Measurements from ENCODE around the gene CEP70.
A peak's percentile ranks its signal among the peaks of the same experiment; 100 is the strongest.
"Not testable (repeated sequence)": the region's sequence is repeated elsewhere in the genome, so short reads cannot be mapped to it uniquely, and the experiment has no call there.

CEP70 gene

GRCh38 chr3:138507524-138507923 is 86.5 kb downstream of the CEP70 start:
- no peak for DNase-seq

- no peak for DNase-seq
Measured at GRCh38 chr3:138498991-138499390, 95.1 kb downstream of the CEP70 start.

GRCh38 chr3:138497851-138498250 is 96.2 kb downstream of the CEP70 start:
- no peak for DNase-seq

GRCh38 chr3:138497021-138497420 is 97.0 kb downstream of the CEP70 start:
- DNase-seq: no peak

GRCh38 chr3:138496436-138496835 is 97.6 kb downstream of the CEP70 start:
- no peak for DNase-seq

GRCh38 chr3:138495638-138496037 is 98.4 kb downstream of the CEP70 start:
- DNase-seq: not testable (repeated sequence)

GRCh38 chr3:138494607-138494929 is 99.5 kb downstream of the CEP70 start:
- DNase-seq: no peak

- peak in 1 of 5 donors; percentile 22 for DNase-seq
Measured at GRCh38 chr3:138493804-138494606, 100.1 kb downstream of the CEP70 start.

- DNase-seq: no peak
Measured at GRCh38 chr3:138492980-138493675, 100.9 kb downstream of the CEP70 start.

GRCh38 chr3:138491971-138492370 is 102.1 kb downstream of the CEP70 start:
- DNase-seq: no peak

GRCh38 chr3:138486580-138486979 is 107.5 kb downstream of the CEP70 start:
- DNase-seq: not testable (repeated sequence)

GRCh38 chr3:138484672-138485071 is 109.4 kb downstream of the CEP70 start:
- not testable (repeated sequence) for DNase-seq

- DNase-seq: peak in 1 of 5 donors; percentile 49
Measured at GRCh38 chr3:138479438-138479863, 114.6 kb downstream of the CEP70 start.

GRCh38 chr3:138477801-138478200 is 116.3 kb downstream of the CEP70 start:
- no peak for DNase-seq

- DNase-seq: no peak
Measured at GRCh38 chr3:138477120-138477519, 116.9 kb downstream of the CEP70 start.

GRCh38 chr3:138476526-138476925 is 117.5 kb downstream of the CEP70 start:
- DNase-seq: no peak

GRCh38 chr3:138474163-138474562 is 119.9 kb downstream of the CEP70 start:
- no peak for DNase-seq

GRCh38 chr3:138473391-138473790 is 120.7 kb downstream of the CEP70 start:
- DNase-seq: no peak

GRCh38 chr3:138472141-138472825 is 121.8 kb downstream of the CEP70 start:
- DNase-seq: no peak

- no peak for DNase-seq
Measured at GRCh38 chr3:138471481-138471880, 122.6 kb downstream of the CEP70 start.

- no peak for DNase-seq
Measured at GRCh38 chr3:138470687-138471086, 123.4 kb downstream of the CEP70 start.

GRCh38 chr3:138469874-138470273 is 124.2 kb downstream of the CEP70 start:
- DNase-seq: no peak

GRCh38 chr3:138468886-138469285 is 125.2 kb downstream of the CEP70 start:
- DNase-seq: no peak

GRCh38 chr3:138468451-138468850 is 125.6 kb downstream of the CEP70 start:
- no peak for DNase-seq
